GM12892 (cell line): ENCODE results near the gene CBFA2T3.

Source experiments
- POLR2A ChIP-seq: IDR thresholded peaks from 2 replicates; pipeline ENCODE4 v1.6.1; 2011; ENCODE audit warnings: low read depth, low read length, control low read depth
- POLR2AphosphoS5 ChIP-seq: IDR thresholded peaks from 2 replicates; pipeline ENCODE4 v1.6.1; 2011; ENCODE audit warnings: low read depth, low read length, control low read depth

- TF ChIP-seq POLR2A (no peak), POLR2AphosphoS5 (no peak)
These were observed 24.4 kb upstream of the CBFA2T3 start for GRCh38 chr16:89001117-89002027.
